ENCODE data around the gene BMAL1. TPM values are rescaled to one million over a fixed set of nuclear protein-coding genes. Genes with fewer than 3 reads are reported as not detected.

BMAL1 gene
- total RNA-seq, 2 donors from 2014 or later, result 3.7 to 7.2 TPM

- WGBS, 2 experiments (ENCODE audit: insufficient coverage in 1 of 2, insufficient read length in 1 of 2), result 57 to 78% methylated on average over 1 to 2 of the region's 2 CpGs
Observed at GRCh38 chr11:13249992-13250391, 27.6 kb upstream of the BMAL1 start.

DNA sequence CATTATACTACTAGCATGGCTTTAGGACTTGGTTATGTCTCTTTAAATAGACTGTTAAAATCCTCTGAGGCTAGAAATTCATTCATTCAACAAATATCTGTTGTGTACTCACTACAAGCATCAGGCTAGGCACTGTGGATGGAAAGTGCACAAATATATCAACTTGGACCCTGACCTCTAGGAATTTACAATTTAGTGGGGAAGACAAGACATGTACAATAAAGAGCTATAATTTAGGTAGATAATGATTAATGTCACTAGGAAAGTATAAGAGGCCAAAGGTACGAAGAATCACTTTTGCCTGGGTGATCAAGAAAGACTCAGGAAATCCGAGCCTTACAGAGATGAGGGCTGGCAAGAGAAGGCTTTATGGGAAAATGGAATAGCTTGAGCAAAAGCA lies 25.6 kb upstream of the BMAL1 start:
- no peak overlapping the region for H3K4me3 ChIP-seq (ENCODE audit: low read length)
- Mint-ChIP-seq H3K27me3 (ENCODE audit: insufficient read depth) (peaks cover 6% of the 10 kb centered on the region), H3K9me3 (no peaks in the 10 kb centered on the region), H3K4me1 (no peaks in the 10 kb centered on the region), H3K36me3 (ENCODE audit: low read depth) (no peaks in the 10 kb centered on the region), H3K4me3 (no peak overlapping the region), H3K27ac (no peak overlapping the region)
- peaks cover 14% of the 10 kb centered on the region for H3K27me3 ChIP-seq (ENCODE audit: control insufficient read depth, insufficient read depth, low read length, poor library complexity, severe bottlenecking)
- no peaks in the 10 kb centered on the region for H3K36me3 ChIP-seq (ENCODE audit: control insufficient read depth, insufficient read depth, low read length)
- H3K4me1 ChIP-seq (ENCODE audit: control insufficient read depth, insufficient read depth, low read length), result no peaks in the 10 kb centered on the region
- WGBS, 2 experiments (ENCODE audit: insufficient coverage in 1 of 2, insufficient read length in 1 of 2), result 74 to 88% methylated on average over 2 of the region's 2 CpGs
- DNase-seq, result no peak
- no peak overlapping the region for H3K9ac ChIP-seq (ENCODE audit: extremely low read depth, low read length, poor library complexity, severe bottlenecking)
- no peak for TF ChIP-seq CTCF (conservative IDR thresholded peaks at IDR 0.05)
- H3K27ac ChIP-seq (ENCODE audit: low read depth, low read length), result no peak overlapping the region
- H3K9me3 ChIP-seq (ENCODE audit: control insufficient read depth, low read length), result no peaks in the 10 kb centered on the region

More at GRCh38 chr11:13249992-13250391, 27.6 kb upstream of the BMAL1 start:
- Mint-ChIP-seq H3K27me3 (ENCODE audit: insufficient read depth) (peaks cover 17% of the 10 kb centered on the region), H3K4me3 (no peak overlapping the region), H3K27ac (no peak overlapping the region), H3K36me3 (ENCODE audit: low read depth) (no peaks in the 10 kb centered on the region), H3K4me1 (no peaks in the 10 kb centered on the region), H3K9me3 (no peaks in the 10 kb centered on the region)
- Histone ChIP-seq H3K4me1 (ENCODE audit: control insufficient read depth, insufficient read depth, low read length) (no peaks in the 10 kb centered on the region), H3K9ac (ENCODE audit: extremely low read depth, low read length, poor library complexity, severe bottlenecking) (no peak overlapping the region), H3K27me3 (ENCODE audit: control insufficient read depth, insufficient read depth, low read length, poor library complexity, severe bottlenecking) (peaks cover 11% of the 10 kb centered on the region), H3K4me3 (ENCODE audit: low read length) (no peak overlapping the region), H3K27ac (ENCODE audit: low read depth, low read length) (no peak overlapping the region), H3K36me3 (ENCODE audit: control insufficient read depth, insufficient read depth, low read length) (no peaks in the 10 kb centered on the region), H3K9me3 (ENCODE audit: control insufficient read depth, low read length) (no peaks in the 10 kb centered on the region)
- DNase-seq, result no peak
- TF ChIP-seq CTCF (conservative IDR thresholded peaks at IDR 0.05), result peak; percentile 47

DNA sequence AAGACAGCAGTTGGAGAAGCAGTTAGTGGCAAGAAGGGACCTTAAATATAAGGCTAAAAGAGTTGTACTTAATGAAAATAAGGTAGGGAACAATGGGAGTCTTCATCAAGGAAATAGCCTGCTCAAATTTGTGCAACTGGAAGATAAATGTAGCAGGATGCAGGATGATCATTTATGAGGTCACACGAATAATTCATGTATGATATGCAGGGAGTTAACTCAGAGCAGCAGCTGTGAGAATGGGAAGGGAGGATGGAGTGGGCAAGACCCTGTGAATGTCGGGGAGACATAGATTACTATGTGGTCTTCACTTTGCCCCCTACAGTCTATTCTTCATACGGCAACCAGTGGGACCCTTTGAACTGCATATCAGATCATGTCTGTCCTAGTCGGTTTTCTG lies 25.2 kb upstream of the BMAL1 start:
- Histone ChIP-seq H3K36me3 (ENCODE audit: control insufficient read depth, insufficient read depth, low read length) (no peaks in the 10 kb centered on the region), H3K9me3 (ENCODE audit: control insufficient read depth, low read length) (no peaks in the 10 kb centered on the region), H3K27ac (ENCODE audit: low read depth, low read length) (no peak overlapping the region), H3K4me3 (ENCODE audit: low read length) (no peak overlapping the region), H3K9ac (ENCODE audit: extremely low read depth, low read length, poor library complexity, severe bottlenecking) (no peak overlapping the region), H3K27me3 (ENCODE audit: control insufficient read depth, insufficient read depth, low read length, poor library complexity, severe bottlenecking) (peaks cover 14% of the 10 kb centered on the region), H3K4me1 (ENCODE audit: control insufficient read depth, insufficient read depth, low read length) (no peaks in the 10 kb centered on the region)
- Mint-ChIP-seq H3K27me3 (ENCODE audit: insufficient read depth) (peaks cover 1% of the 10 kb centered on the region), H3K9me3 (no peaks in the 10 kb centered on the region), H3K4me3 (no peak overlapping the region), H3K4me1 (no peaks in the 10 kb centered on the region), H3K27ac (no peak overlapping the region), H3K36me3 (ENCODE audit: low read depth) (no peaks in the 10 kb centered on the region)
- WGBS, 2 experiments (ENCODE audit: insufficient coverage in 1 of 2, insufficient read length in 1 of 2), result 72 to 95% methylated on average over 2 to 4 of the region's 4 CpGs
- TF ChIP-seq CTCF (conservative IDR thresholded peaks at IDR 0.05), result peak; percentile 46
- no peak for DNase-seq

Data from endodermal cell (in vitro differentiated cells).